ENCODE data around the gene ACOT2.

GRCh38 chr14:73594491-73594890 lies 25.5 kb downstream of the ACOT2 start:
- TF ChIP-seq CTCF (IDR thresholded peaks at IDR 0.05) (no peak), EZH2 (IDR thresholded peaks at IDR 0.05; ENCODE audit: borderline replicate concordance, insufficient read depth, low read depth, low read length, poor library complexity, severe bottlenecking) (no peak)
